Common myeloid progenitor, CD34-positive (primary cell): Measurements from ENCODE around the gene OR6F1. TPM values are rescaled to one million over a fixed set of nuclear protein-coding genes. Genes with fewer than 3 reads are reported as not detected.
"Not testable (repeated sequence)": the region's sequence is repeated elsewhere in the genome, so short reads cannot be mapped to it uniquely, and the experiment has no call there.

Source experiments
- CTCF ChIA-PET: fragments of 350-600 bp; sonication (Branson Sonifier 250); formaldehyde crosslinking; loops from one replicate; lab custom pipeline; 2021; ENCODE audit warnings: antibody characterized with exemption; lab: Charles Lee
- POLR2A ChIA-PET: fragments of 350-600 bp; sonication (Branson Sonifier 250); formaldehyde crosslinking; loops from one replicate; lab custom pipeline; 2021; ENCODE audit warnings: antibody characterized with exemption; lab: Charles Lee
- DNase-seq, 3 donors: peaks; one replicate each; pipeline versions ENCODE4 v3.0.0 to v3.0.0-alpha.2; 2013
- H3K27ac ChIP-seq, 2 experiments: 1 replicate in 1 of 2; 2 replicates in 1 of 2; pipeline ENCODE4 v1.7.0; 2013; ENCODE audit warnings: inconsistent platforms in 2 of 2, low read length in 2 of 2, mild to moderate bottlenecking in 2 of 2, low read depth in 1 of 2, moderate library complexity in 1 of 2; ENCODE audit not compliant: severe bottlenecking in 2 of 2, insufficient read depth in 1 of 2, poor library complexity in 1 of 2
- H3K27me3 ChIP-seq, 5 experiments: replicated peaks in 2 of 5; 1 replicate in 3 of 5; 2 replicates in 2 of 5; pipeline versions ENCODE4 v1.6.1 to v1.7.0; 2013; ENCODE audit warnings: low read length in 4 of 5, mild to moderate bottlenecking in 2 of 5, moderate library complexity in 2 of 5, inconsistent platforms in 1 of 5; ENCODE audit not compliant: insufficient read depth in 5 of 5, control insufficient read depth in 4 of 5
- H3K36me3 ChIP-seq, 4 experiments: 1 replicate in 2 of 4; 2 replicates in 2 of 4; pipeline versions ENCODE4 v1.6.1 to v1.7.0; 2013; ENCODE audit warnings: low read length in 3 of 4, control low read depth in 1 of 4, mild to moderate bottlenecking in 1 of 4; ENCODE audit not compliant: control insufficient read depth in 4 of 4, insufficient read depth in 4 of 4
- H3K4me1 ChIP-seq, 4 experiments: 1 replicate in 3 of 4; 2 replicates in 1 of 4; pipeline versions ENCODE4 v1.6.1 to v1.7.1; 2013; ENCODE audit warnings: low read length in 3 of 4, mild to moderate bottlenecking in 3 of 4, control low read depth in 1 of 4, inconsistent platforms in 1 of 4, moderate library complexity in 1 of 4; ENCODE audit not compliant: control insufficient read depth in 4 of 4, insufficient read depth in 4 of 4; ENCODE audit errors: control extremely low read depth in 1 of 4
- H3K4me3 ChIP-seq, 7 experiments: 1 replicate in 4 of 7; 2 replicates in 3 of 7; pipeline versions ENCODE4 v1.5.1 to v1.7.0; 2013; ENCODE audit warnings: mild to moderate bottlenecking in 7 of 7, low read length in 6 of 7, moderate library complexity in 6 of 7, inconsistent platforms in 2 of 7, low read depth in 2 of 7, control low read depth in 1 of 7; ENCODE audit not compliant: insufficient read depth in 4 of 7, control insufficient read depth in 1 of 7; ENCODE audit errors: extremely low read depth in 1 of 7
- H3K9me3 ChIP-seq, 5 experiments: 1 replicate in 4 of 5; 2 replicates in 1 of 5; pipeline versions ENCODE4 v1.6.1 to v1.7.1; 2013; ENCODE audit warnings: low read length in 4 of 5, mild to moderate bottlenecking in 2 of 5, inconsistent platforms in 1 of 5, low read depth in 1 of 5, moderate library complexity in 1 of 5; ENCODE audit not compliant: control insufficient read depth in 4 of 5, insufficient read depth in 2 of 5; ENCODE audit errors: control extremely low read depth in 1 of 5
- WGBS: methylation state at CpG from one replicate; pipeline ENCODE4 v1.1.5; 2013; ENCODE audit not compliant: insufficient coverage; 5-methylcytosine and 5-hydroxymethylcytosine counted together
- polyA plus RNA-seq: library from polyadenylated mRNA; unstranded; fragments of 120-200 nt; gene quantifications from one replicate; pipeline ENCODE4 v1.2.1, GENCODE V29; 2013

Gene OR6F1
- polyA plus RNA-seq: 0.13 TPM

DNA sequence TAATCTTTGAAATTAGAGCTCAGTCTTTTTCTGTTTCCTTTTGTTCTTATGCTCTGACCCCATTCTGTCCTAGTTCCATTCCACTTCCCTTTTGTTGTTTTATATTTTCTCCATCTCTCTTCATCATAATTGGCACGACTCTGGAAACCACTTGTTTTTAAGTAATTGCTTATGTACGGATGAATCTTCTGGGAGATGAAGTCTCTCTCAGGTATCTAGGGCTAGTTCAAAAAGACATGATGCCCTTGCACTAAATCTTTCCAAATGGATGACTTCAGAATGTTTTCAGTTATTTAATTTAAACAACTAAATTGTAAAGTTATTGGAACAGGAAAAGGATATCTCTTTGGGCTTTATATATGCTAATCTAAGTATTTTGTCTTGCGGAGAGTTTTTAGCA is at the start of gene OR6F1:
Gene OR6F1, minus strand, starts transcription at position 101 of the 400 bp plus-strand sequence. CDS start 3,891 bp downstream, outside the sequence.
- H3K36me3 ChIP-seq: no peaks in the 10 kb centered on the region
- no peak within 1 kb of the TSS for H3K4me3 ChIP-seq
- POLR2A ChIA-PET: no interaction called here
- H3K4me1 ChIP-seq: no peaks in the 10 kb centered on the region
- no CpG with 5 or more reads among the region's 3 CpGs for WGBS
- CTCF ChIA-PET: no interaction called here
- no peak for DNase-seq
- peaks cover 0 to 7% (median 3%) of the 10 kb centered on the region in 5 experiments for H3K9me3 ChIP-seq
- no peak within 1 kb of the TSS for H3K27ac ChIP-seq
- no peaks in the 10 kb centered on the region for H3K27me3 ChIP-seq

DNA sequence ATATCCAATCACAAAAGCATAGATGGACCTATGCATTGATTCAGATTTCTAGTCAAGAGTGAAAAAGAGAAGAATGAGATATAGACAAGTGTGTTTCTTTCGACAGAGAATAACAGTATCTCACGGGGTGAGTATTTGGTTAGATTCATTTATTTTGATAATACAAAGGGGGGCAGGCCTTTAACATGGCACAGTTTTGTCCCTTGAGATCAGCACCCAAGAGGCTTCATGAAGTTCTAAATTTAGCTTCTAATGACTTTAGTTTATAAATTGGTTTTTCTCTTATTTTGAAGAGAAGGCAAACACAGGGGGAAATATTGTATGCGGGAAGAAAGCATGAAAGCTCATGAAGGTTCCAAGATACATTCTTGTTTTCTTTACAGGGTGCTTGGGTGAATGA is 44.0 kb upstream of the OR6F1 start, which contains the start of gene OR1C1:
Gene OR1C1, minus strand, starts transcription at position 101 of the 400 bp plus-strand sequence. CDS start 2,150 bp downstream, outside the sequence.
- POLR2A ChIA-PET: no interaction called here

DNA sequence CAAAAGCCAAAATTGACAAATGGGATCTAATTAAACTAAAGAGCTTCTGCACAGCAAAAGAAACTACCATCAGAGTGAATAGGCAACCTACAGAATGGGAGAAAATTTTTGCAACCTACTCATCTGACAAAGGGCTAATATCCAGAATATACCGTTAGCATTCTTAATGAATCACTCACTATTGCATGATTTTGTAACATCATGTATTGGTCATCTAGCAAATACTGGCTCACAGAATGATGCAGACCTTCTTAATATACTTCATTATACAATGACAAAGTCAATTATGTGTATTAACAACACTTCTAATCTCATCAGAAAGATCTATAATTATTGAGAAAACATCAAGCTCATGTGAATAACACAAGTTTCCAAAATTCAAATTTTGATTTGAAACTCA is 37.9 kb upstream of the OR6F1 start:
- no CpG with 5 or more reads among the region's 1 CpG for WGBS
- H3K36me3 ChIP-seq, H3K4me1 ChIP-seq, DNase-seq, H3K27ac ChIP-seq, POLR2A ChIA-PET, H3K27me3 ChIP-seq, H3K4me3 ChIP-seq, CTCF ChIA-PET: not testable (repeated sequence)
- peaks cover 0 to 19% (median 3%) of the 10 kb centered on the region in 5 experiments for H3K9me3 ChIP-seq

More for the DNA sequence above, 44.0 kb upstream of the OR6F1 start, which contains the start of gene OR1C1:
- Histone ChIP-seq H3K9me3 (peaks cover 0 to under 1% (median 0%) of the 10 kb centered on the region in 5 experiments), H3K4me1 (no peaks in the 10 kb centered on the region), H3K27ac (no peak within 1 kb of the TSS), H3K36me3 (no peaks in the 10 kb centered on the region), H3K27me3 (no peaks in the 10 kb centered on the region), H3K4me3 (no peak within 1 kb of the TSS)
- no CpG with 5 or more reads among the region's 3 CpGs for WGBS
- CTCF ChIA-PET: no interaction called here
- no peak for DNase-seq

DNA sequence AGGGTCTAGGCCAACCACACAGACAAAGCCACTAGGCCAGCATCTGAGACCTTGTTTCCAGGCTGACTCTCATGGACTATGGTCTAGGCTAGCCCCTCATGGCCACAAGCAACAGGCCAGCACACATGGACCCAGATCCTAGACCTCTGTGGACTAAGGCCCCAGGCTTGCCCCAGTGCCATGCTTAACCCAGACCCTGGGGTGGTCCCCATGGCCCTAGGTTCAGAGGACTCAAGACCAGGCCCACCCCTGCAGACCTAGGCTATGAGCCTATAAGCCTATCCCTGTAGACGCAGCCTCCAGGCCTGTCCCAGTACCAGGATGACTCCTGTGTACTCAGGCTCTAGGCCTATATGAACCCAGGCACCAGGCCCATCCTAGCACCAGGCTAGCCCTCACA is 33.4 kb upstream of the OR6F1 start:
- Histone ChIP-seq H3K4me1 (no peaks in the 10 kb centered on the region), H3K27ac (no peak overlapping the region), H3K9me3 (peaks cover 0 to 24% (median 1%) of the 10 kb centered on the region in 5 experiments), H3K4me3 (no peak overlapping the region), H3K36me3 (no peaks in the 10 kb centered on the region), H3K27me3 (no peaks in the 10 kb centered on the region)
- DNase-seq: no peak
- CTCF ChIA-PET: no interaction called here
- 90% methylated on average over 1 of the region's 1 CpG for WGBS
- POLR2A ChIA-PET: no interaction called here

DNA sequence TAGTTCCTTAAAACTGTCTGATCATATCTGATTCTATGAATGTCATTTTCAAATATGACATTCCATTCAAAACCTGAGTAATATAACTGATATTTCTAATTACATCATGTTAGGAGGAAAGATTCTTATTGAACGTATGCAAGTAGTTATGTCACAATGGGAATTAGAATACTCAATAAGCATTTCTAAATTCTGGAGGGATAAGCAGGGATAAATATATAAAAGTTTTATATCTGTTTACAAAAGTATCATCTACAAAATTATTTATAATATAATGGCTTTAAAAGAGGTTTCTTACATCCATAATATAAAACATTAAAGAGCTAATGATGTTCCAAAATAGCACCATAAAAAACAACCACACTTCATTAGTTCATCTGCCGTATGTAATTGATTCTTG is 31.6 kb upstream of the OR6F1 start, which contains the start of gene OR14A2:
Gene OR14A2, minus strand, starts transcription at position 101 of the 400 bp plus-strand sequence.
- ChIA-PET POLR2A (no interaction called here), CTCF (no interaction called here)
- no peaks in the 10 kb centered on the region for H3K27me3 ChIP-seq
- no peaks in the 10 kb centered on the region for H3K36me3 ChIP-seq
- no peak for DNase-seq
- no peak within 1 kb of the TSS for H3K4me3 ChIP-seq
- peaks cover 0 to 24% (median 1%) of the 10 kb centered on the region in 5 experiments for H3K9me3 ChIP-seq
- no peaks in the 10 kb centered on the region for H3K4me1 ChIP-seq
- 100% methylated on average over 1 of the region's 2 CpGs for WGBS
- H3K27ac ChIP-seq: no peak within 1 kb of the TSS

DNA sequence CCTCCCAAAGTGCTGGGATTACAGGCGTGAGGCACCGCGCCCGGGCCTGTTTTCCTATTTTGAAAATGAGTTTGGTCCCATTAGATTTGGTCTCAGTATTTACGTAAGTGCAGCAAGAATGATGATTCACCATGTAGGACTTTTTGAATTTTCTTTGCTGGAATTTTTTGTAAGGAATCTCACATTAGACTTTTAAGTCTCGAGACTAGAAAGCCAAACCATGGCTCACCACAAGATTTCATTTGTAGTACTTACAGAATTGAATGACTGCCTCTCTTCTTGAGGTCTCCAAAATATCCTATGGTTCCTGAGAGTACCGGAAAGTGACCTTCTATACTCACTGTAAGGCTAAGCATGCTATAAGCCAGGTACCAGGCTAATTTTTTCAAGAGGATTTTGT is 31.2 kb upstream of the OR6F1 start:
- 100% methylated on average over 7 of the region's 7 CpGs for WGBS
- ChIA-PET POLR2A (no interaction called here), CTCF (no interaction called here)
- no peak for DNase-seq
- H3K27me3 ChIP-seq: no peaks in the 10 kb centered on the region
- H3K4me3 ChIP-seq: no peak overlapping the region
- no peaks in the 10 kb centered on the region for H3K36me3 ChIP-seq
- H3K4me1 ChIP-seq: no peaks in the 10 kb centered on the region
- peaks cover 0 to 24% (median 1%) of the 10 kb centered on the region in 5 experiments for H3K9me3 ChIP-seq
- H3K27ac ChIP-seq: no peak overlapping the region

DNA sequence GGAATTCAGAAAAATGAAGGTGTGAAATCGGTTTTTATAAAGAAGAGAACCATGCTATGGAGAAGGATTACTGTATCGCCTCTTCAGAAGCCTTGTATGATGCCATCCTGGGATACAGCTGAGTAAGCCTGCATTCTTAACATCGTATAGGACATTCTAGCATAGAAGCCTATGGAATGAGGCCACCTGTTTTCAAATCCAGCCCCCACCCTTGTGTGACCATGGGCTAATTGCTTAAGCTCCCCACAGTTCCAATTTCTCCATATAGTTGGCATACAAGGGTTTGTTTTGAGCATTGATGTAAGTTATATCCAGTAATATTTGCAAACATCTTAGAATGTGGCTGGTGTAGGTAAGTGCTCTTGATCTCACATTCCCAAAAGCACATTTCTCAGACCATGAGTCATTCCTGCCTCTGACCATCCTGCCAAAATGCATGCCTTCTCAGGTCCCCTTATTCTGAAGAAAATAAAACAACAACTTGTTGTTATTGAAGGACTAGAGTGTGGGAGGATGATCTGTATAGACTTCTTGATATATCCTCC is 30.0 kb upstream of the OR6F1 start:
- Histone ChIP-seq H3K4me3 (no peak overlapping the region), H3K27ac (no peak overlapping the region), H3K36me3 (no peaks in the 10 kb centered on the region), H3K4me1 (no peaks in the 10 kb centered on the region), H3K9me3 (peaks cover 0 to 21% (median 1%) of the 10 kb centered on the region in 5 experiments), H3K27me3 (no peaks in the 10 kb centered on the region)
- POLR2A ChIA-PET: no interaction called here
- WGBS: 97% methylated on average over 3 of the region's 3 CpGs
- CTCF ChIA-PET: interaction anchor here (2.2 kb wide), 1 partner anchor 10 kb away, joined by 5 read pairs; no protein-coding TSS in a partner anchor
- DNase-seq: no peak
